Activated naive CD4-positive, alpha-beta T cell treated with anti-CD3 and anti-CD28 coated beads, Interleukin-2, amount 50 U/mL, for 16 hours (primary cell): ENCODE measurements around the gene ARHGAP1.

ENCODE experiments used
- DNase-seq: peaks from one replicate; pipeline ENCODE4 v3.0.0-alpha.2; 2020

ARHGAP1 gene

DNA sequence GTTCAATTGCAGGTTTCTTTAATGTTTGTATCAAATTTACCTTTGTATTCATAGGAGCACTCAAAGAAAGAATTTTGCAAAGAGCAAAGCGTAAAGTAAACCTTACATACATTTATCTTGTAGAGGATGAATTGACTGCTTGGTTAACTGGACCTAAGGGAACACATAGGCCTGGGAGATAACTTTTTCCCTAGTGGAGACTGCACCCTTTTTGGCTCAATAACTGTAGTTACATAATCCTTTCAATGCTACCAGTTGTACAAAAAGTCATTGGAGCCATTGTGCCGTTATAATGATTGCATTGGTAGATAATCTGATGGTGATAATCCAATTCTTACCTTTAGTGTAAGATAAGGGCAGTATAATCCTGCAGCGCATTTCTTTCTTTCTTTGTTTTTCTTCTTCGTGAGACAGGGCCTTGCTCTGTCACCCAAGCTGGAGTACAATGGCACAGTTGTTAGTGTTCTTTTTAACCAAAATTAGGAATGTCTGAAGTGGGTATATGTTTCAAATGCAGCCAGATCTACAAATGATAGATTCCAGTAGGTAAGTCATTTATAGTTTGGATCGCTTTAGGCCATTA, 64.8 kb downstream of the ARHGAP1 start:
- DNase-seq = no peak

DNA sequence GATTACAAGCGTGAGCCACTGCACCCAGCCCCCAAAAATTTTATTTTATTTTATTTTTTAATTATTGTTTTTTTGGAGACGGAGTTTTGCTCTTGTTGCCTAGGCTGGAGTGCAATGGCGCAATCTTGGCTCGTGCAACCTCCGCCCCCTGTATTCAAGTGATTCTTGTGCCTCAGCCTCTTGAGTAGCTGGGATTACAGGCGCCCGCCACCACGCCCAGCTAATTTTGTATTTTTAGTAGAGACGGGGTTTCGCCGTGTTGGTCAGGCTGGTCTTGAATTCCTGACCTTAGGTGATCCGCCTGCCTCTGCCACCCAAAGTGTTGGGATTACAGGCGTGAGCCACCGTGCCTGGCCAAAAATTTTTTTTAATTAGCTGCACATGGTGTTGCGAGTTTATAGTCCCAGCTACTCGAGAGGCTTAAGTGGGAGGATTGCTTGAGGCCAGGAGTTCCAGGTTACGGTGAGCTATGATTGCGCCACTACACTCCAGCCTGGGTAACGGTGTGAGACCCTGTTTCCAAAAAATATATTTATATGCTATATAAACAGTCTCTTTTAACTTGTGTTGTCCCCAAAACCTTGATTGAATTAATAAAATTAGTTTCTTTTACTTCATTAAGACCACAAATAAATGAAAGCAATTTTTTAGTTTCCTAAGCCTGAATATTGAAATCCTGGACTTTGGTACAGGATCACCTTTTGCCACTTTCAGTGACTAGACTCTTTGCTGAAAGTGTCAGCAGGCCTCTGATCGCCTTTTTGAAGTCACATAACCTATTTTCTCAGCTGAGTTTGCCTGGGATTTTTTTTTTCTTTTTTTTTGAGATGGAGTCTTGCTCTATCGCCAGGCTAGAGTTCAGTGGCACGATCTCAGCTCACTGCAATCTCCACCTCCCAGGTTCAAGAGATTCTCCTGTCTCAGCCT, 66.9 kb downstream of the ARHGAP1 start:
- no peak for DNase-seq

- no peak for DNase-seq
These were observed 67.9 kb downstream of the ARHGAP1 start for GRCh38 chr11:46632502-46632901.

- DNase-seq = no peak
These were observed 68.7 kb downstream of the ARHGAP1 start for GRCh38 chr11:46631676-46632075.

DNA sequence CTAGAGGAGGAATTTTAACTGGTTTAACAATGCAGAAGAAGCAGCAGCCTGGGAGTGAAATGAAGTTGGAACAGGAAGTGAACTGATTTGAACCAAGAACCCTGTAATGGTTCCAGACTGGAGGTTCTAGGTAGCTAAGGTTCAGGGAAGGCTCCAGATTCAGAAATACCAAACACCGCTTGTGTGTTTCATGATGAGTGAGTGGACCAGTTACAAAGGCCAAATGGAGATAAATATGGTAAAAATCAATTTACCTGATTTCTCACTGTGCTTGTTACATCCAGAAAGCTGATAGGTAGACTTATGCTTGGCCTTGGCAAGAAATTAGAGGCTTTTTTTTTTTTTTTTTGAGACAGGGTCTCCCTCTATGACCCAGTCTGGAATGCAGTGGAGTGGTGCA, 70.2 kb downstream of the ARHGAP1 start:
- DNase-seq = no peak

DNA sequence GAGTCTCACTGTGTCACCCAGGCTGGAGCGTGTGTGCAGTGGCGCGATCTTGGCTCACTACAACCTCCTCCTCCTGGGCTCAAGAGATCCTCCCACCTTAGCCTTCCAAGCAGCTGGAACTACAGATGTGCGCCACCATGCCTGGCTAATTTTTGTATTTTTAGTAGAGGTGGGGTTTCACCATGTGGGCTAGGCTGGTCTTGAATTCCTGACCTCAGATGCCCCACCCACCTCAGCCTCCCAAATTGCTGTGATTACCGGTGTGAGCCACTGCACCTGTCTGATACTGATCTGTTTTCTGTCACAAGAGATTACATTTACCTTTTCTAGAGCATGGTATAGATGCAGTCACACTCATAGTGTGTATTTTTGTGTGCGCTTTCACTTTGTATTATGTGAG, 71.5 kb downstream of the ARHGAP1 start:
- DNase-seq = no peak
